ENCODE data around the gene BANF2. TPM values are rescaled to one million over a fixed set of nuclear protein-coding genes. Genes with fewer than 3 reads are reported as not detected.

Gene BANF2
- polyA plus RNA-seq, 1 of the 3 experiments (the other 2 are of a cell fraction), result not detected

DNA sequence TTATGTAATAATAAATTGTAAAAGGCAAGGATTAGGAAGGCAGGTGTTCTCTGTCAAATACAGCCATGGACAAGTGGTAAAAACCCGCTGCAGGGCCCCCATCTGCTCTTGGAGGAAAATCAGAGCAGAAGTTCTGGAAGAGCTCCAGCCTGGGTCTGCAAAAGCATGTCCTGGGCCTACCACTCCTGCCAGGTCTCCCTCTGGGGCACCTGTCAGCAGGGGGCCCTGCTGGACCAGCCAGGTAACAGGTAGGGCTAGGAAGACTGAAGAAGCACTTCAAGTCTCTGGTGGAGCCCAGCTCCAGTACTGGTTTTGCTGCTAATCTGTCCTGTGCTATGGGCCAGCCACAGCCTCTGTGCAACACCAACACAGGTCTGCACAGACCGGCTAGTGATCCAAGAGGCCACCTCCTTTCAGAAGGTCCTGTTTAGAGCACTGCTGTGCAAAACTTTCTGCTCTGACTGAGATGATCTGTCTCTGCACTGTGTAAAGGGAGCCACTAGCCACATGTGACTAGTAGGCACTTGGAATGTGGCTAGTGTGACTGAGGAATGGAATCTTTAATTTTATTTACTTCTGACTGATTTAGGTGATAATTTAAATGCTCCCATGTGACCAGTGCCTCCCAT is 47.9 kb upstream of the BANF2 start (continued):
- TF ChIP-seq NRF1 (IDR thresholded peaks at IDR 0.05; ENCODE audit: low read depth, low read length) (no peak), EP300 (IDR thresholded peaks at IDR 0.05; ENCODE audit: borderline replicate concordance in 1 of 2, low read depth in 1 of 2, low read length in 1 of 2) (no peak), NFIC (IDR thresholded peaks at IDR 0.05; ENCODE audit: borderline replicate concordance) (no peak), RXRA (IDR thresholded peaks at IDR 0.05; ENCODE audit: borderline replicate concordance, low read depth) (no peak), FOXJ3 (CRISPR knock-in tag; IDR thresholded peaks at IDR 0.05) (no peak), TAF1 (IDR thresholded peaks at IDR 0.05; ENCODE audit: borderline replicate concordance, low read depth, low read length) (no peak), GATA2 (CRISPR knock-in tag; IDR thresholded peaks at IDR 0.05) (no peak), FOXM1 (IDR thresholded peaks at IDR 0.05; ENCODE audit: low read depth) (no peak)

DNA sequence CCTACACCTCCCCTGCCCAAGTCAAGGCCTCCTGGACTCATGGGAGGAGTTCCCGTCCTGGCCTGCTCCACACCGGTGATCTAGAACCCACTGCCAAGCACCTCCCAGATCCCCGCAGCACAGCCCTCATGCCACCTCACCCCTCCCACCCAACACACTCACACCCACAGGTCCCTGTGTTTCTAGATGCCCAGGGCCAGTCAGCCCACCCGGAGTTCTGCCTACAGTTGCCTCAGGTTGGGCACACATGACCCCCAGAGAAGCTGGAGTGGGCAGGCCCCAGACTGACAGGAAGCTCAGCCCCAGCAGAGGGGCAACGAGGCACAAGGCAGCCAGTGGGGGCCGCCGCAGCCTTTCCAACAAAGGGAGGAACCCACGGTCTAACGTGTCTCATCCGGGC is 47.4 kb upstream of the BANF2 start:
- no peak overlapping the region for H3K9ac ChIP-seq
- peaks cover 3 to 16% of the 10 kb centered on the region in 2 experiments for H3K36me3 ChIP-seq (replicated peaks in 1 of 2; ENCODE audit: control insufficient read depth in 1 of 2, insufficient read depth in 2 of 2, low read length in 1 of 2)
- H2AFZ ChIP-seq (ENCODE audit: low read depth), result no peak overlapping the region
- ChIA-PET POLR2A (no interaction called here), CTCF (interaction anchor here (0.5 to 1.6 kb wide), 3 partner anchors 10 to 28 kb away, joined by 3 read pairs; no protein-coding TSS in a partner anchor)
- H3K4me3 ChIP-seq (ENCODE audit: low read depth in 2 of 2, low read length in 1 of 2), result no peak overlapping the region
- peaks cover 84% of the 10 kb centered on the region for H4K20me1 ChIP-seq (ENCODE audit: insufficient read depth)
- no peak for DNase-seq
- no peak overlapping the region for H3K27ac ChIP-seq (ENCODE audit: low read depth in 2 of 2, low read length in 1 of 2)
- H3K9me2 ChIP-seq, result no peaks in the 10 kb centered on the region
- 94% methylated on average over 9 of the region's 10 CpGs for WGBS (ENCODE audit: low lambda C conversion rate)
- peaks cover 9 to 13% of the 10 kb centered on the region in 2 experiments; a peak in 2 of 4 replicates for H3K4me1 ChIP-seq (ENCODE audit: control insufficient read depth in 1 of 2, insufficient read depth in 2 of 2, low read depth in 1 of 2, low read length in 1 of 2)
- TF ChIP-seq POLR2AphosphoS5 (IDR thresholded peaks at IDR 0.05; ENCODE audit: low read depth, low read length) (no peak), SMC3 (IDR thresholded peaks at IDR 0.05; ENCODE audit: low read depth, low read length) (no peak), CHD2 (IDR thresholded peaks at IDR 0.05; ENCODE audit: low read length, partially characterized antibody) (no peak), MEF2A (IDR thresholded peaks at IDR 0.05; ENCODE audit: borderline replicate concordance, low read depth) (no peak)
- TF ChIP-seq, protein P1, sequence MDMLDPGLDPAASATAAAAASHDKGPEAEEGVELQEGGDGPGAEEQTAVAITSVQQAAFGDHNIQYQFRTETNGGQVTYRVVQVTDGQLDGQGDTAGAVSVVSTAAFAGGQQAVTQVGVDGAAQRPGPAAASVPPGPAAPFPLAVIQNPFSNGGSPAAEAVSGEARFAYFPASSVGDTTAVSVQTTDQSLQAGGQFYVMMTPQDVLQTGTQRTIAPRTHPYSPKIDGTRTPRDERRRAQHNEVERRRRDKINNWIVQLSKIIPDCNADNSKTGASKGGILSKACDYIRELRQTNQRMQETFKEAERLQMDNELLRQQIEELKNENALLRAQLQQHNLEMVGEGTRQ (IDR thresholded peaks at IDR 0.05; ENCODE audit: borderline replicate concordance, low read depth, low read length), result no peak
- TF ChIP-seq, protein P2, sequence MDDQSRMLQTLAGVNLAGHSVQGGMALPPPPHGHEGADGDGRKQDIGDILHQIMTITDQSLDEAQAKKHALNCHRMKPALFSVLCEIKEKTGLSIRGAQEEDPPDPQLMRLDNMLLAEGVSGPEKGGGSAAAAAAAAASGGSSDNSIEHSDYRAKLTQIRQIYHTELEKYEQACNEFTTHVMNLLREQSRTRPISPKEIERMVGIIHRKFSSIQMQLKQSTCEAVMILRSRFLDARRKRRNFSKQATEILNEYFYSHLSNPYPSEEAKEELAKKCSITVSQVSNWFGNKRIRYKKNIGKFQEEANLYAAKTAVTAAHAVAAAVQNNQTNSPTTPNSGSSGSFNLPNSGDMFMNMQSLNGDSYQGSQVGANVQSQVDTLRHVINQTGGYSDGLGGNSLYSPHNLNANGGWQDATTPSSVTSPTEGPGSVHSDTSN (IDR thresholded peaks at IDR 0.05), result no peak
- no peaks in the 10 kb centered on the region for H3K27me3 ChIP-seq (ENCODE audit: insufficient read depth)
- H3K9me3 ChIP-seq, result no peaks in the 10 kb centered on the region
- no peak overlapping the region for H3K4me2 ChIP-seq
- peaks cover 14% of the 10 kb centered on the region for H3F3A ChIP-seq (replicated peaks; ENCODE audit: insufficient read depth)
- H3K79me2 ChIP-seq (ENCODE audit: insufficient read depth), result peaks cover 97% of the 10 kb centered on the region
